ENCODE data around the gene TTC21A.

Gene TTC21A

DNA sequence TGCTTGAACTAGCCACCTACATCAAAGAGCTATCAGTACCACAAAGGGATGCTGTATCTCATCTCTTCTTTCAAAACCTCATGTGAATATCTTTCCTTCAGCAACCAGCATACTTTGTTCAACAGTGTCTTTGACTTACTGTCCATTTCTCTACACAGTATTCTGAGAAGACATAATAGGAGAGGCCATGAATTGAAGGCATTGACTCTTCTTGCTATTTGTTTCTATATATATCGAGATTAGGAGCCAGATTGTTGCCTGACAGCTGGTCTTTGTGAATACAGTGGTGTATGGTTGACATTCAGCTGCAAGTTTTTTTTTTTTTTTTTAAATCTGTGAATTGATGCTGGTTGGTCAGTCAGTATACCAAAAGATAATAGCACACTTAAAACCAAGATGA, 58.0 kb downstream of the TTC21A start:
- H3K27ac ChIP-seq: no peak overlapping the region
- TF ChIP-seq, protein P1, sequence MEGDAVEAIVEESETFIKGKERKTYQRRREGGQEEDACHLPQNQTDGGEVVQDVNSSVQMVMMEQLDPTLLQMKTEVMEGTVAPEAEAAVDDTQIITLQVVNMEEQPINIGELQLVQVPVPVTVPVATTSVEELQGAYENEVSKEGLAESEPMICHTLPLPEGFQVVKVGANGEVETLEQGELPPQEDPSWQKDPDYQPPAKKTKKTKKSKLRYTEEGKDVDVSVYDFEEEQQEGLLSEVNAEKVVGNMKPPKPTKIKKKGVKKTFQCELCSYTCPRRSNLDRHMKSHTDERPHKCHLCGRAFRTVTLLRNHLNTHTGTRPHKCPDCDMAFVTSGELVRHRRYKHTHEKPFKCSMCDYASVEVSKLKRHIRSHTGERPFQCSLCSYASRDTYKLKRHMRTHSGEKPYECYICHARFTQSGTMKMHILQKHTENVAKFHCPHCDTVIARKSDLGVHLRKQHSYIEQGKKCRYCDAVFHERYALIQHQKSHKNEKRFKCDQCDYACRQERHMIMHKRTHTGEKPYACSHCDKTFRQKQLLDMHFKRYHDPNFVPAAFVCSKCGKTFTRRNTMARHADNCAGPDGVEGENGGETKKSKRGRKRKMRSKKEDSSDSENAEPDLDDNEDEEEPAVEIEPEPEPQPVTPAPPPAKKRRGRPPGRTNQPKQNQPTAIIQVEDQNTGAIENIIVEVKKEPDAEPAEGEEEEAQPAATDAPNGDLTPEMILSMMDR (IDR thresholded peaks at IDR 0.05; ENCODE audit: low read depth, low read length, missing control alignments): no peak
- in situ Hi-C loops (cut with HindIII; ENCODE audit: low pct_ligation_motif_present, low sequenced_read_pairs): no loop called here
- no peak for DNase-seq
- no peaks in the 10 kb centered on the region for H3K36me3 ChIP-seq (replicated peaks)
- no peak overlapping the region for H3K4me3 ChIP-seq (ENCODE audit: low read depth, low read length)
- H3K27me3 ChIP-seq (replicated peaks): no peaks in the 10 kb centered on the region

DNA sequence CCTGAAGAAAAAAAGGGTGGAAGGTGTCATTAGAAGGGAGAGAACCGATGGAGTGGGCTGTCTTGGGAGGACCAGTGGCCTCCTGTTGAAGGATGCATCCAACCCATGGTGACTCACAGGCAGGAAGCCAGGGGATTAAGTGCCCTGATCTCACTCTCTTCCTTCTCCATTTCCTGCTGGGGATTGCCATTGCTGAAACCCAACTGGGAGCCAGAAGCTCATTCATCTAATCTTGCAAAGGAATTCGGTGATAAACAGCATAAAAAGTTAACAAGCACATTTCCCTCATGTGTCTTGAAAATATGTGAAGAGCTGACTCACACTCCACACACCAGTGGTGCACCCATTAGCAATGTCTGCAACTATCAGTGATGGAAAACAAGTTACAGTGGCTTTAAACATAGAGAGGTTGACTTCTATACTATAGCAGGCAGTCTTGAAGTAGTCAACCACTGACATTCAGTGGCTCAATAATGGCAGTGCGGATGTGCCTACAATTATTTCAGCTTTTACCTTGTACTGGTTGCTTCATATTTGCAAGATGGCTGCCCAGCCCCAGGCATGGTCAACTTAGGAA, 58.7 kb downstream of the TTC21A start:
- H3K4me3 ChIP-seq (ENCODE audit: low read depth, low read length): no peak overlapping the region
- in situ Hi-C loops (cut with HindIII; ENCODE audit: low pct_ligation_motif_present, low sequenced_read_pairs): no loop called here
- H3K36me3 ChIP-seq (replicated peaks): no peaks in the 10 kb centered on the region
- H3K27me3 ChIP-seq (replicated peaks): no peaks in the 10 kb centered on the region
- TF ChIP-seq, protein P1 (IDR thresholded peaks at IDR 0.05; ENCODE audit: low read depth, low read length, missing control alignments): no peak
- DNase-seq: peak; percentile 92
- H3K27ac ChIP-seq: peak overlapping the region; percentile 32

DNA sequence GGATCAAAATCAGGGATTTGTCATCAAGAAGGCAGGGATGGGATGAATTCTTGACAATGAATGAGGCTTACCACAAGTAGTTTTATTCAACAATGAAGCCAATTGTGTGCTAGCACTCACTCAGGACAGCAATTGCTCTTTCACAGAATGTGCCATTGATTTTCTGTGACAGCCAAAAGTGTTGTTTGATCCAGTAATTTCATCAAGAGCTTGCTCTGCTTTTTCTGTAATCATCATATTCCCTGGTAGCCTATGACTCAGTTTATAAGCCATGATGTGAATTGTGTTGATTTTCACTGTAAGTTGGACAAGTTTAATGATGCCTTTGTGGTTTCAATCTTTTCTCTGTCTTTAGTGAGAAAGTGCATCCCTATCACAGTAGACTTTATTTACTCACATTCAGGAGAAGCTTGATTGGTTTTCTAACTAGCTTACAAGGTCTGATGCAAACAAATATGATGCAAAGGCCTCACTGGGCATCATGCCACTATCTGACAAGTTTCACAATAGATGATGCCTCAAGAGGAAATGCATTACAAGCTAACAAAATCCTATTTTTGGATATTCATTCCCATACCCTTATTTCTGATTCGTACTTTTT, 59.6 kb downstream of the TTC21A start:
- peak; percentile 84 for DNase-seq

DNA sequence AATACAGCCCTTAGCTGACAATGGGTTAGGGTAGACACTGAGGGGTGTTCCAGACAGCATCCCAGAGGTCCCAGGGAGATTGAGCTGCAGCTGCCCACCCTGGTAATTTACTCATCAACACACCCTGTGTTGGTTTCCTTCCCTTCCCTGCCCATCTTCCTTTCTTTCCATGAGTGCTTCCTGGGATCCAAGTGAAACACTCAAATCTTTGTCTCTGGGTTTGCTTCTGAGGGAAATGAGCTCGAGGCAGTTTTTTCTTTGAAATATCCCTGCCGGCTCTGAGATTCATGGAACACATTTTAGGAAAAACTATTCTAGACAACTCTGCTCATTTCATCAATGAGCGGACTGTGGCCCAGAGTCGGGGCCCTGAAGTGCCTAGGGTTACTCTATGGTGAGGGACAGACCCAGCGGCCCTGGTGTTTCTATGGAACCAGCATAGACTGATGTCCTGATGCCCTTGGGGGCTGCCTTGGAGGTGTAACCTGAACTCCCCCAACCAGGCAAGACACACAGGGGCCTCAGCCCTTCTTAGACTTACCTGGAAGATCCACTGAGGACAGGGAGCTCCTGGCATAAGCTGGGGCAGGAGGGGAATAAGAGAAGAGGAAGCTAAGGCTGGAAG, 60.8 kb downstream of the TTC21A start:
- H3K36me3 ChIP-seq (replicated peaks): no peaks in the 10 kb centered on the region
- in situ Hi-C loops (cut with HindIII; ENCODE audit: low pct_ligation_motif_present, low sequenced_read_pairs): no loop called here
- TF ChIP-seq, protein P1 (IDR thresholded peaks at IDR 0.05; ENCODE audit: low read depth, low read length, missing control alignments): no peak
- no peak overlapping the region for H3K27ac ChIP-seq
- H3K27me3 ChIP-seq (replicated peaks): no peaks in the 10 kb centered on the region
- no peak for DNase-seq
- H3K4me3 ChIP-seq (ENCODE audit: low read depth, low read length): no peak overlapping the region

More for the DNA sequence above, 59.6 kb downstream of the TTC21A start:
- in situ Hi-C loops (cut with HindIII; ENCODE audit: low pct_ligation_motif_present, low sequenced_read_pairs): no loop called here
- H3K4me3 ChIP-seq (ENCODE audit: low read depth, low read length): no peak overlapping the region
- peak overlapping the region; percentile 32 for H3K27ac ChIP-seq
- TF ChIP-seq, protein P1 (IDR thresholded peaks at IDR 0.05; ENCODE audit: low read depth, low read length, missing control alignments): no peak
- no peaks in the 10 kb centered on the region for H3K36me3 ChIP-seq (replicated peaks)
- H3K27me3 ChIP-seq (replicated peaks): no peaks in the 10 kb centered on the region

DNA sequence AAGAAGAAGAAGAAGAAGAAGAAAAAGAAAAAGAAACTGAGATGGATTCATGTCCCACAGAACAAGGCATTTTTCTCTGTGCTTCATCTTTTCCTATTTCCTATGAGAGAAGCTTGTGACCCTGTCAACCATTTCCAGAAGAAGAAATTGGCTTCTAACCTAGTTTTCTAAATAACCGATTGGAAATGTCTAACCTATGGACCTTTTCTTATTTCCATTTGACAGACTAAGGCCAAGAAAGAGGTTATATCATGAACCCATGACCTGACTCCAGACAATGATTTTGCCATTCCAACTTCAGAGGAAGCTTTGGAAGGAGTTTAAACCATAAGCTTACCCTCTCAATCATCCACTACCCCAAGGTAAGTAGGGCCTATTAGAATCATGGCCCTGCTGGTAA, 62.2 kb downstream of the TTC21A start:
- no peak for DNase-seq
- Histone ChIP-seq H3K27me3 (replicated peaks) (no peaks in the 10 kb centered on the region), H3K36me3 (replicated peaks) (no peaks in the 10 kb centered on the region), H3K27ac (no peak overlapping the region), H3K4me3 (ENCODE audit: low read depth, low read length) (no peak overlapping the region)
- in situ Hi-C loops (cut with HindIII; ENCODE audit: low pct_ligation_motif_present, low sequenced_read_pairs): no loop called here
- TF ChIP-seq, protein P1 (IDR thresholded peaks at IDR 0.05; ENCODE audit: low read depth, low read length, missing control alignments): no peak

All from brain microvascular endothelial cell (primary cell).